Gastroesophageal sphincter (tissue), 3 donors: ENCODE data around the gene KRT35.

ENCODE experiments used
- POLR2A ChIP-seq, 2 donors: fragments of 450-650 bp; IDR thresholded peaks; one replicate each; pipeline ENCODE4 v1.6.1; 2017; ENCODE audit warnings: antibody characterized with exemption in 2 of 2, mild to moderate bottlenecking in 2 of 2, moderate library complexity in 1 of 2
- POLR2AphosphoS5 ChIP-seq: sonication (generic); formaldehyde crosslinking; IDR thresholded peaks from one replicate; pipeline ENCODE4 v1.6.1; 2017; ENCODE audit warnings: antibody characterized with exemption
- TF ChIP-seq, protein P1 (sequence below), 4 experiments: fragments of 200-600 bp in 2 of 4; fragments of 450-650 bp in 2 of 4; sonication (generic) in 1 of 4; IDR thresholded peaks; one replicate each; pipeline ENCODE4 v1.5.1; 2017 to 2019; ENCODE audit warnings: antibody characterized with exemption in 4 of 4, mild to moderate bottlenecking in 2 of 4, moderate library complexity in 2 of 4

- TF ChIP-seq, protein P1, sequence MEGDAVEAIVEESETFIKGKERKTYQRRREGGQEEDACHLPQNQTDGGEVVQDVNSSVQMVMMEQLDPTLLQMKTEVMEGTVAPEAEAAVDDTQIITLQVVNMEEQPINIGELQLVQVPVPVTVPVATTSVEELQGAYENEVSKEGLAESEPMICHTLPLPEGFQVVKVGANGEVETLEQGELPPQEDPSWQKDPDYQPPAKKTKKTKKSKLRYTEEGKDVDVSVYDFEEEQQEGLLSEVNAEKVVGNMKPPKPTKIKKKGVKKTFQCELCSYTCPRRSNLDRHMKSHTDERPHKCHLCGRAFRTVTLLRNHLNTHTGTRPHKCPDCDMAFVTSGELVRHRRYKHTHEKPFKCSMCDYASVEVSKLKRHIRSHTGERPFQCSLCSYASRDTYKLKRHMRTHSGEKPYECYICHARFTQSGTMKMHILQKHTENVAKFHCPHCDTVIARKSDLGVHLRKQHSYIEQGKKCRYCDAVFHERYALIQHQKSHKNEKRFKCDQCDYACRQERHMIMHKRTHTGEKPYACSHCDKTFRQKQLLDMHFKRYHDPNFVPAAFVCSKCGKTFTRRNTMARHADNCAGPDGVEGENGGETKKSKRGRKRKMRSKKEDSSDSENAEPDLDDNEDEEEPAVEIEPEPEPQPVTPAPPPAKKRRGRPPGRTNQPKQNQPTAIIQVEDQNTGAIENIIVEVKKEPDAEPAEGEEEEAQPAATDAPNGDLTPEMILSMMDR (IDR thresholded peaks at IDR 0.05) = no peak
- no peak for TF ChIP-seq POLR2AphosphoS5
- no peak for TF ChIP-seq POLR2A (IDR thresholded peaks at IDR 0.05)
These were observed 42.8 kb upstream of the KRT35 start for GRCh38 chr17:41523787-41524186.
